ENCODE data around the gene SLC44A5. TPM values are rescaled to one million over a fixed set of nuclear protein-coding genes. Genes with fewer than 3 reads are reported as not detected.

The SLC44A5 gene
- total RNA-seq, 1 experiment from 2014 or later: 2.4 TPM

GRCh38 chr1:75554870-75555269 lies 56.0 kb downstream of the SLC44A5 start:
- Histone ChIP-seq H2BK120ac (ENCODE audit: low read depth, low read length, poor library complexity, severe bottlenecking) (no peak overlapping the region), H2BK20ac (ENCODE audit: low read depth, low read length, poor library complexity, severe bottlenecking) (no peak overlapping the region), H3K27ac (ENCODE audit: insufficient read length, low read depth, low read length) (no peak overlapping the region), H2AK5ac (ENCODE audit: insufficient read length, low read length) (no peak overlapping the region), H2BK5ac (ENCODE audit: insufficient read length, low read length) (no peak overlapping the region), H3K23ac (ENCODE audit: insufficient read length, low read depth, low read length) (no peak overlapping the region), H3K4ac (ENCODE audit: low read depth, low read length) (no peak overlapping the region), H3K56ac (ENCODE audit: insufficient read length, low read depth, low read length) (no peak overlapping the region), H3K79me2 (ENCODE audit: insufficient read depth, low read length) (no peaks in the 10 kb centered on the region), H2BK15ac (ENCODE audit: low read depth, low read length) (no peak overlapping the region), H2AFZ (ENCODE audit: low read length) (no peak overlapping the region), H4K91ac (ENCODE audit: insufficient read length, low read depth, low read length) (no peak overlapping the region), H3K23me2 (ENCODE audit: insufficient read length, low read depth, low read length, poor library complexity, severe bottlenecking) (no peaks in the 10 kb centered on the region), H4K20me1 (ENCODE audit: control insufficient read depth, insufficient read depth, insufficient read length) (no peaks in the 10 kb centered on the region), H3K18ac (ENCODE audit: insufficient read length, low read depth, low read length) (no peak overlapping the region), H3K4me2 (ENCODE audit: insufficient read depth, insufficient read length, low read length) (no peak overlapping the region), H2BK12ac (ENCODE audit: insufficient read length, low read depth, low read length) (no peak overlapping the region), H4K5ac (ENCODE audit: insufficient read length, low read depth, low read length) (no peak overlapping the region), H3K27me3 (ENCODE audit: insufficient read depth, low read length) (peaks cover 2% of the 10 kb centered on the region; the same call in 1 of the 2 replicates), H3K79me1 (ENCODE audit: insufficient read depth, low read depth, low read length, poor library complexity, severe bottlenecking) (no peaks in the 10 kb centered on the region), H3T11ph (ENCODE audit: low read length) (no peak overlapping the region), H3K9ac (ENCODE audit: extremely low read depth, insufficient read length, low read length) (no peak overlapping the region), H4K8ac (replicated peaks; ENCODE audit: insufficient read length, low read depth, low read length) (no peak overlapping the region), H3K4me1 (ENCODE audit: insufficient read depth, low read length) (no peaks in the 10 kb centered on the region), H3K9me3 (ENCODE audit: control insufficient read depth, low read depth, low read length) (no peaks in the 10 kb centered on the region), H3K14ac (ENCODE audit: insufficient read depth, low read length) (no peak overlapping the region)
- Mint-ChIP-seq H3K9me3 (no peaks in the 10 kb centered on the region), H3K27ac (no peak overlapping the region), H3K36me3 (ENCODE audit: insufficient read depth in 1 of 3, low read depth in 3 of 3) (no peaks in the 10 kb centered on the region), H3K27me3 (ENCODE audit: low read depth) (no peaks in the 10 kb centered on the region), H3K4me3 (no peak overlapping the region), H3K4me1 (0 out of 4 replicates have a peak, but pooled peaks cover 0 to 3% of the 10 kb centered on the region in 2 experiments)
- DNase-seq: no peak
- no CpG with 5 or more reads among the region's 1 CpG for WGBS (ENCODE audit: extremely low coverage, insufficient read length, low lambda C conversion rate)
- TF ChIP-seq CTCF (conservative IDR thresholded peaks at IDR 0.05): no peak
